ENCODE measurements around the gene PLVAP. TPM values are rescaled to one million over a fixed set of nuclear protein-coding genes. Genes with fewer than 3 reads are reported as not detected.

PLVAP gene
- total and polyA plus RNA-seq, 9 of the 15 experiments (the other 6 are each of a cell fraction or from before 2014, with no cell fraction given) = 0.09 to 0.84 (median 0.51) TPM; not detected in 4

- TF ChIP-seq MGA (IDR thresholded peaks at IDR 0.05) = 0 out of 2 replicates have a peak, but pooled peaks have one; percentile 39
- TF ChIP-seq HDGF (IDR thresholded peaks at IDR 0.05) = no peak
- no peak for TF ChIP-seq POLR3G (IDR thresholded peaks at IDR 0.05; ENCODE audit: extremely low read depth, insufficient read length, insufficient replicate concordance)
- peak; percentile 28 for TF ChIP-seq SAP30 (IDR thresholded peaks at IDR 0.05; ENCODE audit: borderline replicate concordance, insufficient read depth, low read depth, low read length, poor library complexity, severe bottlenecking)
- no peak for TF ChIP-seq HDAC1 (IDR thresholded peaks at IDR 0.05)
- no peak for TF ChIP-seq FOXJ2 (tag; IDR thresholded peaks at IDR 0.05)
- no peak for TF ChIP-seq MITF (IDR thresholded peaks at IDR 0.05)
- no peak for TF ChIP-seq NFRKB (IDR thresholded peaks at IDR 0.05; ENCODE audit: low read depth)
- no peak for TF ChIP-seq ZNF707 (CRISPR knock-in tag; conservative IDR thresholded peaks at IDR 0.05)
- 0 out of 2 replicates have a peak, but pooled peaks have one; percentile 27 for TF ChIP-seq MYC (IDR thresholded peaks at IDR 0.05; ENCODE audit: low read depth, low read length)
- no peak for TF ChIP-seq MYC (CRISPR knock-in tag; IDR thresholded peaks at IDR 0.05; ENCODE audit: borderline replicate concordance, low read depth)
- peak; percentile 27; the same call in 1 of the 2 replicates for TF ChIP-seq KAT7 (CRISPR knock-in tag; IDR thresholded peaks at IDR 0.05; ENCODE audit: borderline replicate concordance)
- 0 out of 2 replicates have a peak, but pooled peaks have one; percentile 37 for TF ChIP-seq FOXK1 (CRISPR knock-in tag; IDR thresholded peaks at IDR 0.05; ENCODE audit: borderline replicate concordance)
Observed at GRCh38 chr19:17406046-17406886, 29.1 kb upstream of the PLVAP start (continued).

Measured in K562 (cell line).